Inferior parietal cortex (tissue), 1 donor: ENCODE measurements around the gene RAPGEF4.

Source experiments
- DNase-seq: peaks from one replicate; pipeline ENCODE4 v3.0.0-alpha.2; 2016; ENCODE audit errors: extremely low spot score

Gene RAPGEF4

GRCh38 chr2:172937884-172938712 lies 202.5 kb downstream of the RAPGEF4 start:
- no peak for DNase-seq

GRCh38 chr2:172938713-172939375 lies 203.2 kb downstream of the RAPGEF4 start:
- no peak for DNase-seq

DNA sequence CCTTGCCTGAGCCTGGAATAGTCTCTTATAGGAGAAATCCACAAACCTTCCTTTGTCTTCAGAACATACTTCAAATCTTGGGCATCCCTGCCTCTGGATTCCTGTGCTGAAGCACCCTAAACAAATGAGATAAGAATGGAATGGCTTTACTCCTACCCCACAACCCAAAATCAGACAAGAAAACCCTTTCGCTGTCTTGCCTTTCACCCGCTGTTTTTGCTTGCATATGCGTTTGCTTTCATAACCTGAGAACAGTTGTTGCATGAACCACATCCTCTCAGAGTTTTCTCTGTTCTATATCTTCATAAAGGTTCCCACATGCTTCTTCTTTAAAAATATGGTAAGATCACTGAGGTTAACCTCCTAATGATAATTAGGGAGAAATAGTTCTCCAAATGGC lies 207.9 kb downstream of the RAPGEF4 start:
- DNase-seq, result no peak

DNA sequence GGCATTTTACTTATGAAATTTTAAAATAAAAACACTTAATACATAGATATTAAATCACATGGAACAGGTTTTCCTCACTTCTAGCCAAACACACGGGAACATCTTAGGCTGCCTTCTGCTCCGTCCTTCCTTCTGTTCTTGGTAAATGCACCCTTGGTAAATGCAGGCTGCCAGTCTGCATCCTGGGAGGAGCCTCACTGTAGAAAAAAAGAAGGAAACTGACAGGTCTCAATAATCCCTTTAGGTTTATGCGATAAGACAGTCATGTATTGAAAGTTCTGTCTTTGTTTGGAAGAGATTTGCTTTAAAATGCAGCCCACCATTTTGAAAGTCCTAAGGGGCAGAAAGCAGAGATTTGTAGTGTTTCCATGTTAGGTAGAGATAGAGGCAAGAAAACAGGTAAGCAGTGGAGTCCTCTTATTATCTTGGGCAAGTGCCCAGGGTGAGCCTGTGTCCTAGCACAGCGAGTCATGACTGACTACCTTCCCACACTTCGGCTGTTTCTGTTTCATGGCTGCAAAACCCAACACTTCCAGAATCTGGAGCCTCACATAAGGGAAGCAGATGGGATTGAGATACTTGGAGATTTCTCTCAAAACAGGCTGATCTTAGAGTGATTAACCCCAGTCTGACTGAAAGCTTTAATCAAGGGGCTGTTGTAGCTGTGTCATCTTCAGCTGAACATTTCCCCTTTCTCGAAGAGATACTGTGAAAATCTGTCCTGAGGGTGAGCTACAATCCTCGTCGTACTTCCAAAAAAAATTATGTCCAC lies 208.6 kb downstream of the RAPGEF4 start:
- no peak for DNase-seq

DNA sequence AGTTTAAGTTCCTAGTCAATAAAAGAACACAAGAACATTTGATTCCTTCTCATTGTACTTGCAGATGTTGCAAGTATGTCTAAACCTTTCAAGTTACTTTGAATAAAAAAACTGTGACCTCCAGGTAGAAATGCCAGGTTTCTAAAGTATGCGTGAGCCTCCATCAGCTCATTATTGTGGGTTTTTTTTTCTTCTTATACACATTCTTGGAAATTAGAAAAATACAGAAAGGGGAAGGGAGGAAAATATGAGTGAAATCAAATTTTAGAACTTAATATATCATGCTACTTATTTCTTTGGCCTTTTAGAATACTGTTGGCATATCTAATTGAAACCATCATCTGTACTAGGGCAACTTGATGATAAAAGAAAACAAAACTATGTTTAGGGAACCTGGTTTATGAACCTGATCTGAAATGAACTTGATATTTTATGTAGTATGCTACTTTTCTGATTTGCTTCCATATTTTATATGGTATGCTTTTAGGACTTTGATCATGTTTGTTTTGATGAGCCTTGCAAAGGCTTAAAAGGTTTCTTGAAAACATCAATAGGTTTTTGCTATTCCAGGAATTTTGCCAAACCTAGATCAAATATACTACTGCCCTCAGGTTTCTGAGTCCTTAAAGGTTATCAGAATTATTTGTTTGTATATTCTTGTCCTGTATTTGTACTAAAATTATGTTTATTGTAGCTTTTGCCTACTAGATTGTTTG lies 209.3 kb downstream of the RAPGEF4 start:
- DNase-seq, result no peak

DNA sequence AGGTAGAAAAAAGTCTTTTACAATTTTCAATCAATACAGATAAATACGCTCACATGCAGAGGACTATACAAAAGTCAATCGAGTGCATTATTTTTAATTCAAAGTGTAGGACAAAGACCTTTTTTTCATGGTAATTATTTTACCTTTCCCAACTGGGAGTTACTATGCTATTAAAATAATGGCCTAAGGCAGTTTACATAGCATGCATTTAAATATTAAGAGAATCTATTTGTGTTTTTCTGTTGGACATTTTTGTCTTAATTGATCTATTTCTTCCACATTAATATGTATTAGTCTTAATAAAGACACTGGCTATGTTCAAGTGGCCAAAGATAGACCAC lies 209.8 kb downstream of the RAPGEF4 start:
- no peak for DNase-seq

DNA sequence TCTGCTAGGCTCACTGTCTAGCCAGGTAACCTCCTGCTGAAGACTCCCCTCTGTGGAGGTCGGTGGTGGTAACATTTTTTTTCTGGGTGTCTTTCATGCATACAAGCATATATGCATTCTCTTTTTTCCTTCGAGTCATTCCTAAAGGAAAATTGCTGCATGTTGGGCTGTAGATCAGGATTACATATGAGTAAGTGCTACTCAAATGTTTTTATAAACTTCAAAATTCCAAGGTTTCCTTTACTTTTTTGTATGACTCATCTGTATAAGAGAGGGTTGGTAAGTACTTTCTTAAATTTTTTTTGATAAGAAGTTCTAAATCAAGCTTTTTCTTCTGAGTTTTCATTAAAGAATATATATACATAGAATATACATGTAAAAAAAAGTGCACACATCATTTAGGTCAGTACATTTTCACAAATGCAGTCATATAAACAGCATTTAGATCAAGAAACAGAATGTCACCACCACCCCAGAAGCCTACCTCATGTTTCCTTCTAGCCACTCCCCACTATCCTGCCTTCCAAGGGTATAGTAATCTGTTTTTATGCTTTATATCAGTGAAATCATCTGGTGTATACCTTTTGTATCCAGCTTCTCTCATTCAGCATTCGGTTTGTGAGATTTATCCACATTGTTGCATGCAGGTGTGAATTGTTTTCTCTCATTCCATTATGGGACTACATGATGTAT lies 212.0 kb downstream of the RAPGEF4 start:
- DNase-seq, result no peak

GRCh38 chr2:172949522-172949921 lies 213.9 kb downstream of the RAPGEF4 start:
- no peak for DNase-seq

- DNase-seq, result no peak
Observed at GRCh38 chr2:172950565-172950964, 214.9 kb downstream of the RAPGEF4 start.

GRCh38 chr2:172951554-172951953 lies 215.9 kb downstream of the RAPGEF4 start:
- no peak for DNase-seq

GRCh38 chr2:172953411-172953810 lies 217.8 kb downstream of the RAPGEF4 start:
- DNase-seq, result no peak

- no peak for DNase-seq
Observed at GRCh38 chr2:172953970-172954852, 218.6 kb downstream of the RAPGEF4 start.

- DNase-seq, result no peak
Observed at GRCh38 chr2:172955587-172955986, 219.9 kb downstream of the RAPGEF4 start.

GRCh38 chr2:172957734-172958133 lies 222.1 kb downstream of the RAPGEF4 start:
- no peak for DNase-seq

DNA sequence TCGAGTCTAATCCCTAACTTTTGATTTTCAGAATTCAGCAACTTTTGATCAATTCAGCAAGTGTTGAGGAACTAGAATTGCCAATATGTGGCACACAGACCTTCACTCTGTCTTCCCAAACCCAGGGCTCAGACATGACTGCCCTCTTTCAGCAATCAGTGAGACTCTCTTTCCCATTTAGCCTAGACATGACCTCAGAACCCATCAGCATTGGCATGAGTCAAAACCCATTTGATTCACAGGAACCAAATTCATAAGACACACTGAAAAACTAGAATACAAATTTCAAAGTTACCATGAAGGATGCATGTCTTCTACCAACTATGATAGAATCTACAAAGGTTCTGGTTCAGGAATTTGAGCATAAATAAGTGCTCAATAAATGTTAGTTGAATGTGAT lies 226.4 kb downstream of the RAPGEF4 start:
- no peak for DNase-seq

- DNase-seq, result no peak
Observed at GRCh38 chr2:172962824-172963223, 227.2 kb downstream of the RAPGEF4 start.

GRCh38 chr2:172964511-172965139 lies 229.0 kb downstream of the RAPGEF4 start:
- DNase-seq, result no peak

GRCh38 chr2:172965433-172966212 lies 230.0 kb downstream of the RAPGEF4 start:
- DNase-seq, result no peak
